Measurements from ENCODE around the gene BACE2. TPM values are rescaled to one million over a fixed set of nuclear protein-coding genes. Genes with fewer than 3 reads are reported as not detected.

BACE2 gene
- total and polyA plus RNA-seq, 4 donors: 1.7 to 16.7 (median 5.6) TPM

DNA sequence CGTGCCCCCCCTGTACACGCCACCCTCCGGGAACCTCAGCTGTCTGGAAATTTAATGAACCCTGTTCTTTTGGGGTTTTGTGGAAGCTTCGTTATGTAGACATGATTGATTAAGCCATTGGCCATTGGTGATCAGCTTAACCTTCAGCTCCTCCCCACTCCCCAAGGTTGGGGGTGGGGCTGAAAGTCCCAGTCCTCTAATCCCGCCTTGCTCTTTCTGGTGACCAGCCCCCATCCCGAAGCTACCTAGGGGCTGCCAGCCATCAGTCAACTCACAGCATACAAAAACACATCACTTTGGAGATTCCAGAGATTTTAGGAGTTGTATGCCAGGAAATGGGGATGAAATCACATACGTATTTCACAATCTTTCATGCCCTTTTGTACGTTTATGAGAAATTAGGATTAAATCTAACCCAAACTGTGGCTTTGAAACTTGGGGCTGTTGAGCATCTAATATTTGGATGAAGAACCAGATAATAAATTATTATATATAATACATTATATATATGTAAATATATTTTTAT, 52.3 kb downstream of the BACE2 start:
- H3K9me3 ChIP-seq (ENCODE audit: control insufficient read depth in 4 of 4, low read length in 3 of 4): no peaks in the 10 kb centered on the region
- peaks cover 0 to 2% (median 0%) of the 10 kb centered on the region in 4 donors for H3K27me3 ChIP-seq (ENCODE audit: control insufficient read depth in 4 of 4, insufficient read depth in 4 of 4, low read length in 3 of 4)
- no peaks in the 10 kb centered on the region for H3K36me3 ChIP-seq (ENCODE audit: control insufficient read depth in 4 of 4, insufficient read depth in 3 of 4, low read depth in 1 of 4, low read length in 3 of 4)
- H3K4me1 ChIP-seq (ENCODE audit: control insufficient read depth in 4 of 4, insufficient read depth in 4 of 4, low read length in 3 of 4): no peaks in the 10 kb centered on the region
- WGBS: 73% methylated on average over 8 of the region's 8 CpGs
- H3K4me3 ChIP-seq (ENCODE audit: low read depth in 1 of 3, low read length in 3 of 3): no peak overlapping the region
- no peak overlapping the region for H3K9ac ChIP-seq (ENCODE audit: low read depth in 1 of 2, low read length in 2 of 2)
- H3K27ac ChIP-seq (ENCODE audit: low read depth in 1 of 2, low read length in 2 of 2): no peak overlapping the region
- no peak for DNase-seq (ENCODE audit: low spot score)
- TF ChIP-seq, protein P1, sequence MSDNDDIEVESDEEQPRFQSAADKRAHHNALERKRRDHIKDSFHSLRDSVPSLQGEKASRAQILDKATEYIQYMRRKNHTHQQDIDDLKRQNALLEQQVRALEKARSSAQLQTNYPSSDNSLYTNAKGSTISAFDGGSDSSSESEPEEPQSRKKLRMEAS (IDR thresholded peaks at IDR 0.05): no peak
- TF ChIP-seq NR2F2 (IDR thresholded peaks at IDR 0.05): no peak
- no peak for TF ChIP-seq GABPA (IDR thresholded peaks at IDR 0.05 in 1 of 2, conservative IDR thresholded peaks at IDR 0.05 in 1 of 2)
- TF ChIP-seq TAF1 (conservative IDR thresholded peaks at IDR 0.05): no peak
- no peak for TF ChIP-seq HNF4A (conservative IDR thresholded peaks at IDR 0.05)
- no peak for TF ChIP-seq FOXA1 (IDR thresholded peaks at IDR 0.05)
- TF ChIP-seq, protein P2, sequence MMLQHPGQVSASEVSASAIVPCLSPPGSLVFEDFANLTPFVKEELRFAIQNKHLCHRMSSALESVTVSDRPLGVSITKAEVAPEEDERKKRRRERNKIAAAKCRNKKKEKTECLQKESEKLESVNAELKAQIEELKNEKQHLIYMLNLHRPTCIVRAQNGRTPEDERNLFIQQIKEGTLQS (IDR thresholded peaks at IDR 0.05): no peak
- TF ChIP-seq RXRA (IDR thresholded peaks at IDR 0.05): no peak
- no peak for TF ChIP-seq HNF4G (IDR thresholded peaks at IDR 0.05)
- TF ChIP-seq RAD21 (IDR thresholded peaks at IDR 0.05): no peak
- TF ChIP-seq JUND (IDR thresholded peaks at IDR 0.05): no peak
- TF ChIP-seq EGR1 (IDR thresholded peaks at IDR 0.05; ENCODE audit: low read depth in 2 of 2): no peak
- no peak for TF ChIP-seq ZBTB33 (IDR thresholded peaks at IDR 0.05)
- TF ChIP-seq CTCF (IDR thresholded peaks at IDR 0.05; ENCODE audit: low read depth, low read length, missing input control): no peak
- TF ChIP-seq, protein P3, sequence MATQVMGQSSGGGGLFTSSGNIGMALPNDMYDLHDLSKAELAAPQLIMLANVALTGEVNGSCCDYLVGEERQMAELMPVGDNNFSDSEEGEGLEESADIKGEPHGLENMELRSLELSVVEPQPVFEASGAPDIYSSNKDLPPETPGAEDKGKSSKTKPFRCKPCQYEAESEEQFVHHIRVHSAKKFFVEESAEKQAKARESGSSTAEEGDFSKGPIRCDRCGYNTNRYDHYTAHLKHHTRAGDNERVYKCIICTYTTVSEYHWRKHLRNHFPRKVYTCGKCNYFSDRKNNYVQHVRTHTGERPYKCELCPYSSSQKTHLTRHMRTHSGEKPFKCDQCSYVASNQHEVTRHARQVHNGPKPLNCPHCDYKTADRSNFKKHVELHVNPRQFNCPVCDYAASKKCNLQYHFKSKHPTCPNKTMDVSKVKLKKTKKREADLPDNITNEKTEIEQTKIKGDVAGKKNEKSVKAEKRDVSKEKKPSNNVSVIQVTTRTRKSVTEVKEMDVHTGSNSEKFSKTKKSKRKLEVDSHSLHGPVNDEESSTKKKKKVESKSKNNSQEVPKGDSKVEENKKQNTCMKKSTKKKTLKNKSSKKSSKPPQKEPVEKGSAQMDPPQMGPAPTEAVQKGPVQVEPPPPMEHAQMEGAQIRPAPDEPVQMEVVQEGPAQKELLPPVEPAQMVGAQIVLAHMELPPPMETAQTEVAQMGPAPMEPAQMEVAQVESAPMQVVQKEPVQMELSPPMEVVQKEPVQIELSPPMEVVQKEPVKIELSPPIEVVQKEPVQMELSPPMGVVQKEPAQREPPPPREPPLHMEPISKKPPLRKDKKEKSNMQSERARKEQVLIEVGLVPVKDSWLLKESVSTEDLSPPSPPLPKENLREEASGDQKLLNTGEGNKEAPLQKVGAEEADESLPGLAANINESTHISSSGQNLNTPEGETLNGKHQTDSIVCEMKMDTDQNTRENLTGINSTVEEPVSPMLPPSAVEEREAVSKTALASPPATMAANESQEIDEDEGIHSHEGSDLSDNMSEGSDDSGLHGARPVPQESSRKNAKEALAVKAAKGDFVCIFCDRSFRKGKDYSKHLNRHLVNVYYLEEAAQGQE (IDR thresholded peaks at IDR 0.05): no peak
- TF ChIP-seq SP1 (IDR thresholded peaks at IDR 0.05): no peak
- TF ChIP-seq FOXA2 (IDR thresholded peaks at IDR 0.05): no peak
- no peak for TF ChIP-seq YY1 (IDR thresholded peaks at IDR 0.05)

Data from liver (tissue), 9 donors.